VCaP (cell line): Measurements from ENCODE around the gene ANO6.

Experiments used
- H3K27ac ChIP-seq: fragments of 450-650 bp; 2 replicates; pipeline ENCODE4 v1.5.1; 2017
- TF ChIP-seq, protein P1 (sequence below): fragments of 450-650 bp; conservative IDR thresholded peaks from 2 replicates; pipeline ENCODE4 v1.5.1; 2017; ENCODE audit warnings: mild to moderate bottlenecking, moderate library complexity

Gene ANO6

GRCh38 chr12:45464699-45465098 is 248.8 kb downstream of the ANO6 start:
- TF ChIP-seq, protein P1, sequence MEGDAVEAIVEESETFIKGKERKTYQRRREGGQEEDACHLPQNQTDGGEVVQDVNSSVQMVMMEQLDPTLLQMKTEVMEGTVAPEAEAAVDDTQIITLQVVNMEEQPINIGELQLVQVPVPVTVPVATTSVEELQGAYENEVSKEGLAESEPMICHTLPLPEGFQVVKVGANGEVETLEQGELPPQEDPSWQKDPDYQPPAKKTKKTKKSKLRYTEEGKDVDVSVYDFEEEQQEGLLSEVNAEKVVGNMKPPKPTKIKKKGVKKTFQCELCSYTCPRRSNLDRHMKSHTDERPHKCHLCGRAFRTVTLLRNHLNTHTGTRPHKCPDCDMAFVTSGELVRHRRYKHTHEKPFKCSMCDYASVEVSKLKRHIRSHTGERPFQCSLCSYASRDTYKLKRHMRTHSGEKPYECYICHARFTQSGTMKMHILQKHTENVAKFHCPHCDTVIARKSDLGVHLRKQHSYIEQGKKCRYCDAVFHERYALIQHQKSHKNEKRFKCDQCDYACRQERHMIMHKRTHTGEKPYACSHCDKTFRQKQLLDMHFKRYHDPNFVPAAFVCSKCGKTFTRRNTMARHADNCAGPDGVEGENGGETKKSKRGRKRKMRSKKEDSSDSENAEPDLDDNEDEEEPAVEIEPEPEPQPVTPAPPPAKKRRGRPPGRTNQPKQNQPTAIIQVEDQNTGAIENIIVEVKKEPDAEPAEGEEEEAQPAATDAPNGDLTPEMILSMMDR = peak; percentile 63

GRCh38 chr12:45468751-45469615 is 253.1 kb downstream of the ANO6 start:
- H3K27ac ChIP-seq = no peak overlapping the region
- TF ChIP-seq, protein P1 = no peak

More at GRCh38 chr12:45464699-45465098, 248.8 kb downstream of the ANO6 start:
- H3K27ac ChIP-seq = no peak overlapping the region

- H3K27ac ChIP-seq = no peak overlapping the region
- TF ChIP-seq, protein P1 = no peak
Measured at GRCh38 chr12:45469902-45470301, 254.0 kb downstream of the ANO6 start.

DNA sequence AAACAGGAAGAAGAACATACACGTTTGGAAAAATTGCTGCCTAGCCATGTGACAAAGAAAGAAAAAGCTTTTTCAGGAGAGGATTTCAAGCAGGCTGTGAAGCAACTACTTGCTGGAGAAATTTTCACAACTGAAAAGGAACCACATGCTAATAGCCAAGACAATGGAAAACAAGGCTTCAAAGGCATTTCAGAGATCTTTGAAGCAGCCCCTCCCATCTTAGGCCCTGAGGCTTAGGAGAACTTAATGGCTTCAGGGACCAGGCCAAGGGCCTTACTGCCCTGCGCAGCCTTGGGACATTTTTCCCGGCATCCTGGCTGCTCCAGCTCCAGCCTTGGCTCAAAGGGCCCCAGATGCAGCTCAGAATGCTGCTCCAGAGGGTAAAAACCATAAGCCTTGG is 257.7 kb downstream of the ANO6 start:
- H3K27ac ChIP-seq = no peak overlapping the region

GRCh38 chr12:45475594-45475993 is 259.7 kb downstream of the ANO6 start:
- H3K27ac ChIP-seq = no peak overlapping the region
- TF ChIP-seq, protein P1 = no peak

More for the DNA sequence above, 257.7 kb downstream of the ANO6 start:
- TF ChIP-seq, protein P1 = no peak

GRCh38 chr12:45477526-45477925 is 261.6 kb downstream of the ANO6 start:
- TF ChIP-seq, protein P1 = no peak
- no peak overlapping the region for H3K27ac ChIP-seq

GRCh38 chr12:45478931-45479330 is 263.0 kb downstream of the ANO6 start:
- TF ChIP-seq, protein P1 = no peak
- no peak overlapping the region for H3K27ac ChIP-seq
